ENCODE measurements around the gene INPP5J.

The INPP5J gene

DNA sequence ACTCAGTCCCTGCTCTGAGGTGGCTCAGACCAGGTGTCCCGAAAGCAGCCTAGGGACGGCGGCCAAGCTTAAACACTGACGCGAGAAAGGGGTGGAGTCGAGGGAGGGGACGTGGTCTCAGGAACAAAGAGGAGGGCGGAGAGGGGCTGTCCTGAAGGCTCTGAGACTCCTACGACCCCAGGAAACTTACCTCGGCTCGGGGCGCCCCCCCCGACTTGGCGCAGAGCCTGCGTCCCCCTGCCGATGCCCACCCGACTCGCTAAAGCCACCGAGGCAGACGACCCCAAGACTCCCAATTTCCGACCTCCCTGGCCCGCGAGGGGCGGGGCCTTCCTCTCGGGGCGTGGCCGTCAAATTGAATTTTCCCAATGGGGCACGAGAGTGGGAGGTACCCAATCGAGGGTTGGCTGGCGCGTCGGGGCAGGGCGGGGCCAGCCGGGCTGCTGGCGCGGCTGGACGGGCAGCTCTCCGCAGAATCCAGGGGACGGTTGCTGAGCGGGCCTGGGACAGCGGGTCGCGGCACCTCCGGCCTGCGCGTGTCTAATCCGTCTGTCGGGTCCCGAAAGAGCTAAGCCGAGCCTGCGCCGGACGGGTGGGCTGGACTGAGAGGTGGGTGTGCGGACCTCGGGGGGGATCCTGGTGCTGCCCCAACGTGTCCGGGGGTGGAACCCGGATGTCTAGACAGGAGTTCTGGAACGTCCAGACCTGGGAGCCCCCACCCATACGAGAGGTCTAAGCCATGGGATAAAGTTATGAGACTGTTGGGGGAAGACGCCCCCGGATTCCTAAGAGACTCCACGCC lies 41.7 kb upstream of the INPP5J start, which contains the start of gene SMTN:
SMTN (plus strand) TSS at position 471 of the 802 bp plus-strand sequence. CDS start 1,941 bp downstream, outside the sequence.
- Histone ChIP-seq H2BK120ac (ENCODE audit: low read depth, low read length) (no peak within 1 kb of the TSS), H3K36me3 (ENCODE audit: control insufficient read depth in 1 of 2, insufficient read depth in 2 of 2, low read depth in 1 of 2, low read length in 2 of 2) (peaks cover 8 to 17% of the 10 kb centered on the region in 2 experiments), H2BK15ac (ENCODE audit: low read depth, poor library complexity, severe bottlenecking) (peak within 1 kb of the TSS; percentile 89), H3K4me2 (ENCODE audit: low read length, poor library complexity, severe bottlenecking) (peak within 1 kb of the TSS; percentile 81), H3K4me1 (ENCODE audit: control insufficient read depth, insufficient read depth, low read depth, low read length) (peaks cover 39% of the 10 kb centered on the region), H2AFZ (ENCODE audit: low read depth, low read length) (peak within 1 kb of the TSS; percentile 67), H3K27me3 (ENCODE audit: control insufficient read depth in 1 of 2, insufficient read depth in 1 of 2, low read length in 2 of 2) (no peaks in the 10 kb centered on the region), H2AK5ac (ENCODE audit: low read length, severe bottlenecking) (peak within 1 kb of the TSS; percentile 14), H3K14ac (ENCODE audit: low read length in 2 of 2) (peak within 1 kb of the TSS in 1 of 2 experiments; percentile 93), H3K23ac (ENCODE audit: low read length in 2 of 2) (no peak within 1 kb of the TSS), H3K4ac (ENCODE audit: low read depth in 1 of 2, low read length in 2 of 2) (peak within 1 kb of the TSS; percentile 43 to 76), H3K27ac (ENCODE audit: low read length, poor library complexity, severe bottlenecking) (peak within 1 kb of the TSS; percentile 74), H3K9ac (ENCODE audit: low read length) (peak within 1 kb of the TSS; percentile 95), H3K9me3 (ENCODE audit: control insufficient read depth, low read length) (no peaks in the 10 kb centered on the region), H3K4me3 (ENCODE audit: insufficient read depth in 1 of 2, low read depth in 1 of 2, low read length in 2 of 2) (peak within 1 kb of the TSS; percentile 83 to 94), H3K18ac (ENCODE audit: low read depth in 1 of 2, low read length in 2 of 2) (peak within 1 kb of the TSS; percentile 84 to 97), H4K8ac (ENCODE audit: low read length) (peak within 1 kb of the TSS; percentile 86), H4K91ac (ENCODE audit: low read length) (peak within 1 kb of the TSS; percentile 76), H2BK12ac (ENCODE audit: low read length in 2 of 2) (peak within 1 kb of the TSS in 1 of 2 experiments; percentile 7), H2BK5ac (ENCODE audit: low read depth, low read length, poor library complexity, severe bottlenecking) (peak within 1 kb of the TSS; percentile 77), H3K79me1 (replicated peaks; ENCODE audit: low read length, poor library complexity, severe bottlenecking) (peaks cover 2% of the 10 kb centered on the region)
- under 1% methylated on average over 56 of the region's 63 CpGs for WGBS
- DNase-seq = peak; percentile 92

- Histone ChIP-seq H3K9me3 (ENCODE audit: control insufficient read depth, low read length) (no peaks in the 10 kb centered on the region), H3K14ac (ENCODE audit: low read length in 2 of 2) (peak overlapping the region in 1 of 2 experiments; percentile 1), H3K4ac (ENCODE audit: low read depth in 1 of 2, low read length in 2 of 2) (peak overlapping the region; percentile 8 to 43), H3K4me3 (ENCODE audit: insufficient read depth in 1 of 2, low read depth in 1 of 2, low read length in 2 of 2) (peak overlapping the region; percentile 83 to 94), H3K23ac (ENCODE audit: low read length in 2 of 2) (peak overlapping the region in 1 of 2 experiments; percentile 2), H3K4me1 (ENCODE audit: control insufficient read depth, insufficient read depth, low read depth, low read length) (peaks cover 48% of the 10 kb centered on the region), H2BK5ac (ENCODE audit: low read depth, low read length, poor library complexity, severe bottlenecking) (no peak overlapping the region), H3K9ac (ENCODE audit: low read length) (peak overlapping the region; percentile 95), H2AK5ac (ENCODE audit: low read length, severe bottlenecking) (peak overlapping the region; percentile 14), H3K36me3 (ENCODE audit: control insufficient read depth in 1 of 2, insufficient read depth in 2 of 2, low read depth in 1 of 2, low read length in 2 of 2) (peaks cover 17 to 25% of the 10 kb centered on the region in 2 experiments), H3K27ac (ENCODE audit: low read length, poor library complexity, severe bottlenecking) (peak overlapping the region; percentile 74), H2BK120ac (ENCODE audit: low read depth, low read length) (no peak overlapping the region), H3K79me1 (replicated peaks; ENCODE audit: low read length, poor library complexity, severe bottlenecking) (peaks cover 4% of the 10 kb centered on the region), H3K27me3 (ENCODE audit: control insufficient read depth in 1 of 2, insufficient read depth in 1 of 2, low read length in 2 of 2) (no peaks in the 10 kb centered on the region), H3K4me2 (ENCODE audit: low read length, poor library complexity, severe bottlenecking) (peak overlapping the region; percentile 61), H3K18ac (ENCODE audit: low read depth in 1 of 2, low read length in 2 of 2) (peak overlapping the region in 1 of 2 experiments; percentile 58), H2AFZ (ENCODE audit: low read depth, low read length) (no peak overlapping the region), H4K8ac (ENCODE audit: low read length) (peak overlapping the region; percentile 42), H2BK12ac (ENCODE audit: low read length in 2 of 2) (no peak overlapping the region), H4K91ac (ENCODE audit: low read length) (peak overlapping the region; percentile 41), H2BK15ac (ENCODE audit: low read depth, poor library complexity, severe bottlenecking) (no peak overlapping the region)
- DNase-seq = peak; percentile 46
- 75% methylated on average over 4 of the region's 6 CpGs for WGBS
These were observed 40.7 kb upstream of the INPP5J start for GRCh38 chr22:31081963-31082605.

DNA sequence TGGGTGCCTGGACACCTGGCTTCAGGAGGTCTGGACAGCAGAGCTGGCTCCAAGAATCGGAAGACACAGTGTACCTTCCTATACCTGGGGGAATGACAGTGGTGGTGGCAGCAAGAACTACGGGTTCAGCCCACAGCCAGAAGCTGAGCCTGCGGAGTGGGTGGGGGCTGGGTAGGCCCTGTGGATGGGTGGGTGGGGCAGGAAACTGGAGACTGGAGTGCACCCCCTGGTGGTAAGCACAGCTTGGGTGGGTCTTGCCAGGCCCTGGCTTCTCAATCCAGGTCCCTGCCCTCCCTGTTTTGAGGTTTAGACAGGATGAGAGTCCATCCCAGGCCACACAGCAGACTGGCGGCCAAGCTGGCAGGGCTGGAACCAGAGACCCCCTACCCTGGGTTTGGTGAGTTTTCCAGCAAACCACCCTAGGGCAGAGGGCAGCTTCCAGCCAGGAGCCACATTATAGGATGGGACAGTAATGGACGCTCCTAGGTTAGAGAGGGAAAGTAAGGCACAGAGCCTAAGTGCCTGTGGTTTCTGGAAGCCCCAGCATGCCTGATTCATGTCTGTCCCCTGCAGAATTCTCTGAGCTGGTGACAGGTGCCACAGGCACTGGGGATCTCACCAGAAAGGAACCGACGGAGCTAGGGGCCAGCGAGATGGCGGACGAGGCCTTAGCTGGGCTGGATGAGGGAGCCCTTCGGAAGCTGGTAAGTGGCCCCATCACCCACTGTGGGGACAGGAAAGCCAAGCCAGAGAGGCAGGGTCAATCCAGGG lies 40.0 kb upstream of the INPP5J start:
- peak overlapping the region in 1 of 2 experiments; percentile 40 for H3K18ac ChIP-seq (ENCODE audit: low read depth in 1 of 2, low read length in 2 of 2)
- H2BK12ac ChIP-seq (ENCODE audit: low read length in 2 of 2) = peak overlapping the region in 1 of 2 experiments; percentile 83
- H3K14ac ChIP-seq (ENCODE audit: low read length in 2 of 2) = no peak overlapping the region
- peak overlapping the region; percentile 74 for H3K27ac ChIP-seq (ENCODE audit: low read length, poor library complexity, severe bottlenecking)
- H2BK15ac ChIP-seq (ENCODE audit: low read depth, poor library complexity, severe bottlenecking) = no peak overlapping the region
- no peak overlapping the region for H4K8ac ChIP-seq (ENCODE audit: low read length)
- H3K9me3 ChIP-seq (ENCODE audit: control insufficient read depth, low read length) = no peaks in the 10 kb centered on the region
- peak overlapping the region; percentile 95 for H3K9ac ChIP-seq (ENCODE audit: low read length)
- peaks cover 10% of the 10 kb centered on the region for H3K79me1 ChIP-seq (replicated peaks; ENCODE audit: low read length, poor library complexity, severe bottlenecking)
- H3K36me3 ChIP-seq (ENCODE audit: control insufficient read depth in 1 of 2, insufficient read depth in 2 of 2, low read depth in 1 of 2, low read length in 2 of 2) = peaks cover 24 to 32% of the 10 kb centered on the region in 2 experiments
- peak overlapping the region; percentile 61 for H3K4me2 ChIP-seq (ENCODE audit: low read length, poor library complexity, severe bottlenecking)
- H3K4ac ChIP-seq (ENCODE audit: low read depth in 1 of 2, low read length in 2 of 2) = no peak overlapping the region
- peak overlapping the region in 1 of 2 experiments; percentile 75 for H3K23ac ChIP-seq (ENCODE audit: low read length in 2 of 2)
- H3K4me1 ChIP-seq (ENCODE audit: control insufficient read depth, insufficient read depth, low read depth, low read length) = peaks cover 51% of the 10 kb centered on the region
- peak overlapping the region in 1 of 2 experiments; percentile 94 for H3K4me3 ChIP-seq (ENCODE audit: insufficient read depth in 1 of 2, low read depth in 1 of 2, low read length in 2 of 2)
- no peak overlapping the region for H2BK5ac ChIP-seq (ENCODE audit: low read depth, low read length, poor library complexity, severe bottlenecking)
- H4K91ac ChIP-seq (ENCODE audit: low read length) = no peak overlapping the region
- no peak overlapping the region for H2BK120ac ChIP-seq (ENCODE audit: low read depth, low read length)
- no peak overlapping the region for H2AFZ ChIP-seq (ENCODE audit: low read depth, low read length)
- 82% methylated on average over 11 of the region's 11 CpGs for WGBS
- peak; percentile 73 for DNase-seq
- H3K27me3 ChIP-seq (ENCODE audit: control insufficient read depth in 1 of 2, insufficient read depth in 1 of 2, low read length in 2 of 2) = no peaks in the 10 kb centered on the region
- H2AK5ac ChIP-seq (ENCODE audit: low read length, severe bottlenecking) = peak overlapping the region; percentile 21

Data from mesenchymal stem cell (in vitro differentiated cells and primary cell).